Glomerular visceral epithelial cell (primary cell): ENCODE measurements around the gene ARVCF.
"Not testable (repeated sequence)": the region's sequence is repeated elsewhere in the genome, so short reads cannot be mapped to it uniquely, and the experiment has no call there.

Source experiments
- DNase-seq: peaks from one replicate; pipeline ENCODE4 v3.0.0-alpha.2; 2016; ENCODE audit errors: extremely low spot score

The ARVCF gene

DNA sequence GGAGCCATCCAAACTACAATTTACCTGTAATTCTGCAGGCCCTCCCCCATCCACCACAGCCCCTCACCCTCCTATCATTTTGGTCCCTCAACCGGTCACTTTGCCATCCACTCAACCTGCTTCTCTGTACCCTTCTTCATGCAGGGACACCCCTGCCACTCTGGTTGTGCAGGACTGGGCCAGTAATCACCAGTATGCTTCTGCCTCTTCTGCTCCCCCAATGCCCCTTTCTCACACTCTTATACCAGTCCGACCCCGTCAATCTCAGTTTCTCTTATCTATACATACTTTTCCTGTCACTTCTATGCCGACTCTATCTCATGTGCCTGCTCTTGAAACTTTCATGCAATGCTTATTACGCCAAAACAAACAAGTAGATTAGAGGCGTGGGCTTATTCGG is 80.1 kb downstream of the ARVCF start:
- no peak for DNase-seq

DNA sequence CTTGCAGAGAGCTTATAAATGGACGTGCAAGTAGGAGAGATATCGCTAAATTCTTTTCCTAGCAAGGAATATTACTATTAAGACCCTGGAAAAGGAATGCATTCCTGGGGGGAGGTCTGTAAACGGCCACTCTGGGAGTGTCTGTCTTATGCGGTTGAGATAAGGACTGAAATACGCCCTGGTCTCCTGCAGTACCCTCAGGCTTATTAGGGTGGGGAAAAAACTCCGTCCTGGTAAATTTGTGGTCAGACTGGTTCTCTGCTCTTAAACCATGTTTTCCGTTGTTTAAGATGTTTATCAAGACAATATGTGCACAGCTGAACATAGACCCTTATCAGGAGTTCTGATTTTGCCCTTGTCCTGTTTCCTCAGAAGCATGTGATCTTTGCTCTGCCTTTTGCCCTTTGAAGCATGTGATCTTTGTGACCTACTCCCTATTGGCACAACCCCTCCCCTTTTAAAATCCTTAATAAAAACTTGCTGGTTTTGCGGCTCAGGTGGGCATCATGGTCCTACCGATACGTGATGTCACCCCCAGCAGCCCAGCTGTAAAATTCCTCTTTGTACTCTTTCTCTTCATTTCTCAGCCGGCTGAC is 81.4 kb downstream of the ARVCF start:
- DNase-seq, result not testable (repeated sequence)

DNA sequence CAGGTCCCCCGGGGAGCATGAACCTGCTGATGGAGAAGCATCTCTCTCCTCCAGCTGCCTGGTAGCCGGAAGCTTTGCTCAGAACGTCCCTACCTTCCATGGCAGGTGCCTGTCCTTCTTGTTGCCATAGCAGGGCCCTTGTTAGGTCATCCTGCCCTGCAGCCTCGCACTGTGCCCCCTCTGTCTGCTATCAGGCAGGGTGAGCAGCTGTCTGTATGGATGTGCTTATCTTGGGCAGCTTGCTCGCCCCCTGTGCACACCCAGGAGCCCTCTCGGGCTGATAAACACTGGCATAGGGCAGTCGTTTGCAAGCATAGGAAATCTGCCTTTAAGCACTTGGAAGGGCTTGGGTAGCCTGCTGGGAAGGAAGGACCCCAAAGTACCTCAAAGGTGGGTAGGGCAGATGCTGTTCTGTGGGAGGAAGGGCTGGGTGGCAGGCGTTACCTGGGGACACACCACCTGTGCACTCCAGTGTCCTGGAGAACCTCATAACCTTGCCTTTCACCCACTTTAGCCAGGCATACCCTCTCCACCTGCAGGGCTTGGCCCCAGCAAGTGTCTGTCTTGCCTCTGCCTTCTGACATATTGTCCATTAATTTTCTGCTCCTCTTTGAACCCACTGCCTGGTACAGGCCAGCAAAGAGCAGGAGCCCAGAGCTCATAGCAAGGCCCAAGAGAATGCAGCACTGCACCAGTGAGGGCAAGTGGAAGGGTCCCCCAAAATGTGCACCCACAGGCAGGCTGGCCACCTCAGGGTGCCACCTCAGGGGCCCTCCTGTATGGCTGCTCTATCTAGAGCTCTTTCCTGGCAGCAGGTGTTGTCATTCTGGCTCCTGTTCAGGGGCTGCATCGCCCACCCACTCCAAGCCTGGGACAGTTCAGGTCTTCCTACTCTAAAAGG is 83.0 kb downstream of the ARVCF start:
- no peak for DNase-seq

DNA sequence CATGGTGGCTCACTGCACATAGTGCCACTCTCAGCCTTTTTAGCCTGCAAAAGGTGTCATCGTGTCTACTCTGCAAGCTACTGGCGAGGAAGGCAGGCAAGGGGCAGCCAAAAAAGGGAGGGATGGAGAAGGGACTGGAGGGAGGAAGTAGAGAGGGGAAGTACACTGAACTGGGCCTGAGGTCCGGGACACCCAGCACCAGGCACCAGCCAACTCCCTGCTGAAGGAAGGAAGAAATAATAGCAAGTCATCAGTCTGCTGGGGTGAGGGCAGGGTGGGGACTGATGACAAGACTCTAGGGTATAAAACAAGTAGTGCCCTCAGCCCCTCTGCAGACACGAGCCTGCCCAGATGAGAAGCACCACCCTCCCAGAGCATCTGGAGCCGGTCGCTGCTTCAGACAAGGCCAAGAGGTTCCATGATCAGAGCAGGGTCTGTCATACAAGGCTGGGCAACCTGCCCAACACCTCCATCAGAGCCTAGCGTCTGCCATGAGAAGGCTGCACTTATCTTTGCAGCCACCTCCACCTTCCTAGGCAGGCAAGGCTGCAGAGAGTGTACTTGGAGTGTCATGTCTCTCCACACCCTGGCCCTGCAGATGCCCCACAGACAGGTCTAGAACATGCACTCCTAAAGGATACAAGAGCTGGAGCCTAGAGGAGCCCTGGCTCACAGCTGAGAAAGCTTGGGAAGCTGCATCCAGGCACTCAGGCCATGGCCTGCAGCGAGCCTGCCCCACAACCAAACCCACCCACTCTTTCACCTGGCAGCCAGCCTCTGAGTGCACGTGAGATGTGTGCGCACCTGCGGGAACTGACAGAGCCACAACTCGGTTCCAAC is 84.0 kb downstream of the ARVCF start:
- no peak for DNase-seq

DNA sequence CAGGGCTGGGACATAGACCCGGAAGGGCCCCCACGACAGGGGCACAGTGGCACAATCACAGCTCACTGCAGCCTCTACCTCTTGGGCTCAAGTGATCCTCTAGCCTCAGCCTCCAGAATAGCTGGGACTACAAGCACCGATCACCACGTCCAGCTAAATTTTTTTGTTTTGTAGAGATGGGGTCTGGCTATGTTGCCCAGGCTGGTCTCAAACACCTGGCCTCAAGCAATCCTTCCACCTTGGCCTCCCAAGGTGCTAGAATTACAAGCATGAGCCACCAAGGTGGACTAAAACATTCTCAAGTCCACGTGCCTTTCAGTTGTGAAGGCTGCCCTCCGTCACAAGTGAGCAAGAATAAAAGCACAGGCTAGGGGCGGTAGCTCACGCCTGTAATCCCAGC is 85.1 kb downstream of the ARVCF start:
- DNase-seq, result no peak

DNA sequence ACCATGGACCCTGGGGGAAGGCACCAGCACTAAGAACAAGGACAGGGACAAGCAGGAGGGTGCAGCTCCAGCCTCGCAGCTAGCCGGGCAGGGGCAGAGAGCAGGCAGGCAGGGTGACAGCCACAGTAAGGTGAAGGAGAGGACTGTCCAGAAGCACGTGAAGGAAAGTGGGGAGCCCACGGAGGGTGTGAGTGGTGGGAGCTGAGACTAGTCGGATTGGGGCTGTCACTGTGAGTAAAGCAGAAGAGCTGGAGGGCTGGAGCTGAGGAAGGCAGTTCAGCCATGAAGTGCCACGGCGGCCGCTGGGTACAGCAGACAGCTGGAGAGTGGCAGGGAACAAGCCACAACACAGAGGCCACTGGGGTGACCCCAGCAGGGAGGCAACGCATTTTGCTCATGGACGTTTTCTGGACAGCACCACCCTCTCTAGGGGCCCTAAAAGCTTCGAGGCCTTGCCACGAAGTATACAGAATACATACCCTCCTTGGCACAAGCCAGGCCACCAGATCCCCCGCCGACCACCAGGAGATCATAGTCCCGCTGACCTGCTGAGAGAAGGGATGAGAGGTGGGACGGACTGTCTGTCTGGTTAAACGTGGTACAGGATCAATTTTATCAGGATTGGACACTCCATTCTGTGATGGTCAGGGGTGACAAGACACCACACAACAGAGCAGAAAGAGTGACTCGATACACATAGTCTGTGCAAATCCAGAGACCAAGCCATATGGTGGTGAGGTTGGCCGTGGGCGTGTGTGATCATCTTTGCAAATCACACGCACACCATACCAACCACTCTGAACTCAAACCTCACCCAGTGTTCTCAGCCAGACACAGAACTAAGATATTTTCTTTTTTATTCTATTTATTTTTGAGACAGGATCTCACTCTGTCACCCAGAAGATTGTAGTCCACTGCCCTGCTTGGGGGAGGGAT is 85.8 kb downstream of the ARVCF start:
- DNase-seq, result no peak

DNA sequence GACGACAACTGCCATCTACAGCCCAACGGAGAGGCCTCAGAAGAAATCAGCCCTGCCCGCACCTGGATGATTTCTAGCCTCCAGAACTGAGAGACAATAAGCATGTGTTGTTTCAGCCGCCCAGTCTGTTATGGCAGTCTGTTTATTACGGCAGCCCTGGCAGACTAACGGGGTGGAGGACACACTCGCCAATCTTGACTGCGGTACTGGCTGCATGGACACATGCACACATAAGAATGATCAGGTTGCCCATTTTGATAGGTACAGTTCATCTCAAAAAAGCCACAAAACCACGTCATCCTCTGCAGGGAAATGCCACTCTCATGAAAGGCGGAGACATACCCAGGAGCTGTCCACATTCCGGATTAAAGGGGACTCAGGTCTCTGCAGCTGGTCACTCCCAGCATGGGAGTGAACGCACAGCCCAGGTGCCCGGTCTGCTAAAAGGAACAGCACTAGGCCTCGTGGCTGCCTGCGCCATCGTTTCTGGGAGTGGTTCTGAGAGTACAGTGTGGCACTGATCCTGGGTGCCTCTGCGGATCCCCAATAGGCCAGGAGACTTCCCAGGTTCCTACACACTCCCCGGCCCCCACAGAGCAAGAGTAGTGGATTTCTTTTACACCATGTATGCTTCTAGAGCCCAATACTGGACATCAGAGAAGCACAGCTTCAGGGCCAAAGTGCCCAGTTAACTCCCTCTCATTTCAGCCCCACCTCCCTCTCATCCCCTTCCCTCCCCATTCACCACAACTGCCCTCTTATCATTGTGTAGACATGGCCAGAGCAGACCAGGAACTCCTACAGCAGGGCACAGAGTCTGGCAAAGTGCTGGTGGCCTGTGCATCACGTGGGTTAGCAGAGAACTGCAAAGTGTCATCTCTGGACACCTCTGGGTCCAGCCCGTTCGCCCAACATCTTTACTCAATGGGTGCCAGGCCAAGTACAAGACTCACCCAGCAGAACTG is 86.8 kb downstream of the ARVCF start:
- DNase-seq, result no peak

DNA sequence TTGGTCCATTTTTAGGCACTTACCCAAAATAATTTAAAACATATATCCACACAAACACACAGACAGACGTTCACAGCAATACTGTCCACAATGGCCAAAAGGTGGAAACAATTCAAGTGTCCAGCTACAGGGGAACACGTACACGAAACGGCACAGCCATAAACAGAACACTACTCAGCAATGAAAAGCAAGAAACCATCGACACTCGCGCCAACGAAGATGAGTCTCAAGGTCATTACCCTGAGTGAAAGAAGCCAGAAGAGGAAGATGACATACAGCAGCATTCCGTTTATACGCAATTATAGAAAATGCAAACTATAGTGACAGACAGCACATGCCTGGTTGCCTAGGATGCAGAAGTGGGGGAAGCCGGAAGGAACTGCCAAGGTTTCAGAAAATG is 88.4 kb downstream of the ARVCF start:
- no peak for DNase-seq

DNA sequence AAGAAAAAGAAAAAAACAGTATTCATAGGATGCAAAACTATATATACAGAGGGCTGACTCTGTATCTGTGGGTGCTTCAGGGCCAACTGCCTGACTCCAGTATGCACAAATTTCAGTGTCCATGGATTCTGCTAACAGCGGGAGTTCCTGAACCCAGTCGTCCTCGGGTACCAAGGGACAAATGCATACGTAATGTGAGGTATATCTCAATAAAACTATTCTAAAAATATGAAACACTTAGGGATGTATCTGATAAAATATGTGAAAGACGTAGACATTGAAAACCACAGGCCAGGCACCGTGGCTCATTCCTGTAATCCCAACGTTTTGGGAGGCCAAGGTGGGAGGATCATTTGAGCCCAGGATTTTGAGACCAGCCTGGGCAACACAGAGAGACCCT is 88.9 kb downstream of the ARVCF start:
- no peak for DNase-seq

DNA sequence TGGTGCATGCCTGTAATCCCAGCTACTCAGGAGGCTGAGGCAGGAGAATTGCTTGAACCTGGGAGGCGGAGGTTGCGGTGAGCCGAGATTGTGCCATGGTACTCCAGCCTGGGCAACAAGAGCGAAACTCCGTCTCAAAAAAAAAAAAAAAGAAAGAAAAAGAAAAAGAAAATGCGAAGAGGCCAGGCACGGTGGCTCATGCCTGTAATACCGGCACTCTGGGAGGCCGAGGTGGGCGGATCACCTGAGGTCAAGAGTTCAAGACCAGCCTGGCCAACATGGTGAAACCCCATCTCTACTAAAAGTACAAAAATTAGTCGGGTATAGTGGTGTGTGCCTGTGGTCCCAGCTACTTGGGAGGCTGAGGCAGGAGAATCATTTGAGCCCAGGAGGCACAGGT is 90.6 kb downstream of the ARVCF start:
- DNase-seq, result not testable (repeated sequence)

DNA sequence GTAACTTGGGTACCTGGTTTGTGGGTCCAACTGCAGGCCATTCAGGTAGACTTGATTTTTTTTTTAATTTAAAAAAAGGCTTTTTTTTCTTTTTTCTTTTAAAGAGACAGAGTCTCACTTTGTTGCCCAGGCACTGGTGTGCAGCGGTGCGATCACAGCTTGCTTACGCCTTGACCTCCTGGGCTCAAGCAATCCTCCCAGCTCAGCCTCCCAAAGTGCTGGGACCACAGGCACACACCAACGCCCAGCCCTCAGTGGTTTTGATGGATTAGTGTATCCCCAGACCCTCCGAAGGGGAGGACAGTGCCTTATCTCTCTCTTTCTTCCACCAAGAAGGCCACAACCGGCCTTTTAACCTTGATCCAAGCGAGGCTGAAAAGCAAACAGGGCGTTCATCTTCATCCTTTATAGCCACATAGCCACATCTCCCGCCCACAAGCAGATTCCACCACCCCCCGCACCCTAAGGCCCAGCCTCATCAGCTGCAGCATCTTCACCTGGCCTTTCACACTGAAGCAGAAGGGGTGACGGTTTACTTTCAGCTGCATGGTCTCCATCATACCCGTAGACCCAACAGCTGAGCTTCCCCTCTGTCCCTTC is 92.6 kb downstream of the ARVCF start:
- no peak for DNase-seq

DNA sequence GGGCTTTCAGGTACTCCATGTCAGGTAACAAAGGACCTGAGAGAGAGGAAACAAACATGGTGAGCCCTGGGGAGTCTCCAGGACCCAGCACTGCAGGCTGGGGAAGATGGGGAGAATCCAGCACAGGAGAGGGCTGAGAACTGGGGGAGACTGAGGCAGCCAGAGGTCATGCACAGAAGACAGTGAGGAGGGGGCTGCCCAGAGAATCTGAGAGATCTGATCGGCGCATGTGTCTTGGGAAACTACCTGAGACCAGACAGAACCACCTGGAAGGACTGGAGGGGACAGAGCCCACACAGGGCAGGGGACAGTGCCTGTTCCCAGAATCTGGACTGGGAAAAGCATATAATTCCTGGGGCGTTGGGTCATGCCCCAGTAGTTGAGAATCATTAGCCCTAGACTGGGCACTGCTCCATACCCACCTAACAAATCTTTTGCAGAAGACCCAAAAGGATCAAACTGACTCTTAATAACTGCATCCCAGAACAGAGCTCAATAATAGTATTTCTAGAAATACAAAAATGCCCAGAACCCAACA is 95.0 kb downstream of the ARVCF start:
- DNase-seq, result no peak
